GM21737 (cell line): ENCODE data around the gene C22orf23.

Source experiments
- ATAC-seq: cut with Tn5 transposase; IDR thresholded peaks from one replicate; pipeline ENCODE4 v1.9.1; 2021; ENCODE audit warnings: mild to moderate bottlenecking, moderate library complexity; ENCODE audit not compliant: unreplicated experiment

Gene C22orf23

GRCh38 chr22:37953437-37954179 lies at the start of gene C22orf23, which contains the start of gene POLR2F:
TSS of gene C22orf23 (minus strand) at chr22:37953601. CDS start at chr22:37953149, 452 bp downstream.
TSS of gene POLR2F (plus strand) at chr22:37953699. CDS start at chr22:37953788, 89 bp downstream.
- ATAC-seq: peak; percentile 84

- ATAC-seq: no peak
These were observed 46.4 kb upstream of the C22orf23 start for GRCh38 chr22:37999640-38000272.

DNA sequence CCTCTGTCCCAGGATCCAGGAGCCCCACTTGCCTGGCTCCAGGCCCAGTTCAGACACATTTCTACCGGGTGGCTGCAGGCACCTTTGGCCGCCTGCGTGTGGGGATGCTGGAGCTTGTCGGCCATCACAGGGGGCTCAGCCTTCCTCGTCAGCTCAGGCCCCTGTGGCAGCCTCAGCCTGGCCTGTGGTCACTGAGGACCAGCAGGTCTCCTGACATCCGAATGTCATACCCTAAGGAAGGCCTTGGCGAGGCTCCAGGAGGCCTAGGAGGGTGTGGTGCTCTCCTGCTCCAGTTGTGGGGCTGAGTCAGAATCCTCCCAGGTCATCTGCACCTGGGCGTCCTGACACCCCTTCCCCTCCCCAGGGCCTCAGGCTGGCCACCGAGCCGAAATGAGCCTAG lies 45.8 kb upstream of the C22orf23 start:
- no peak for ATAC-seq

- ATAC-seq: no peak
These were observed 45.1 kb upstream of the C22orf23 start for GRCh38 chr22:37998543-37998942.

DNA sequence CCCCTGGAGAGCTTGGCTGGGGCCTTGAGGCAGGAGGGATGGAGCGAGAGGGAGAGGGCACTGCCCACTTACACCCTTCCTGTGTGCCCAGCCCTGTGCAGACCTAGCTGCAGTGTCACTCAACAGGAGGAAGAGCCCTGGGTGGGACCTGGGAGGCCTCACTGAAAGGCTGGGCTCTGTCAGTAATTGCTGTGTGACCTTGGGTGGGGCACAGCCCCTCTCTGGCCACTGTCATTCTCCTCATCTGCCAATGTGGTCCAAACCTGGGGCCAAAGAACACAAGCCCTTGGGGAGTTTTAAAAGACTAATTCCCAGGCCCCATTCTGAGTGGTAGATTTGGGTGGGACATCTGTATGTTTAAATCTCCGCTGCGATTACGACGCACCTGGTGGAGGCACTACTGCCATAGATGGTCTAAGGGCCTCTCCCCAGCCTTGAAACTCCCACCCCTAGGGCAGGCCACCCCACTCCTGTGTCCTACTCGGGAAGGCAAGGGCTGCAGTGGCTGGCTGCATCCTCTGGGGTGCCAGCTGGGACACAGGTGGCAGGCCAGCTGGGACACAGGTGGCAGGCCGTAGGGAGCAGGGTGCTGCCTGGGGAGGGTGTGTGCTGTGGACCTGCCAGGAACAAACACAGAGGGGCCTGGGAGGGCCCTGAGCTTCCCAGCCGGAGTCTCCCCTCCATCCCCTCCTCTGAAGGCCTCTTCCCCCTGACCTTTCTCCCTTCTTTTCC lies 43.3 kb upstream of the C22orf23 start:
- no peak for ATAC-seq

- ATAC-seq: no peak
These were observed 42.7 kb upstream of the C22orf23 start for GRCh38 chr22:37996079-37996478.

DNA sequence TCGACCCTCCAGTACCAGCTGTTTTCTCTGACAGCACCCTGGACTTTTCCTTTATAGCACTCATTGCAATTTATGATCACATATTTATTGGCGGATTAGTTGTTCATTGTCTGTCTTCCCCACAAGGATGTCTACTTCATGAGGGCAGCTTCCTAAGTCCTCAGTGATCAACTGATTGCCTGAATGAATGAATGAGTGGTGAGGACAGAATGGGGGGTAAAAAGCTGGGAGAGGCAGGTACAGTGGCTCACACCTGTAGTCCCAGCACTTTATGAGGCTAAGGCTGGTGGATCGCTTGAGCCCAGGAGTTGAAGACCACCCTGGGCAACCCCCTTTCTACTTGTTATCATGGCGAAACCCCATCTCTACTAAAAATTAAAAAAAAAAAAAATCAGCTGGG lies 42.1 kb upstream of the C22orf23 start:
- ATAC-seq: no peak

- no peak for ATAC-seq
These were observed 41.6 kb upstream of the C22orf23 start for GRCh38 chr22:37994982-37995381.

DNA sequence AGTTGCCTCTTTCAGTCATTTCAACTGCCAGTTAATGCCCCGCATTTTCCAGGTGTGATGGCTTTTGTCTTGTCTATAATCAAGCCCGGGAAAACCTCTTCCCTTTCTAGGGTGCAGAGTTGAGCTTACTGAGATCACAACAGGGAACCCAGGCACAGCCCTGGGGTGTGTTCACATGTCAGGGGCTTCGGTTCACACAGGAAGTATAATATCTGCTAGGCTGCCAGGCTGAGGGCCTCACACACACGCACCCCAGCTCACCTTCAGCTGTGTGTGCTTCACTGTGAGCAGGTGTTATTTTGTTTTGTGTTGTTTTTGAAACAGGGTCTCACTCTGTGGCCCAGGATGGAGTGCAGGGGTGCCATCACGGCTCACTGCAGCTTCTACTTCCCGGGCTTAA lies 40.6 kb upstream of the C22orf23 start:
- no peak for ATAC-seq

DNA sequence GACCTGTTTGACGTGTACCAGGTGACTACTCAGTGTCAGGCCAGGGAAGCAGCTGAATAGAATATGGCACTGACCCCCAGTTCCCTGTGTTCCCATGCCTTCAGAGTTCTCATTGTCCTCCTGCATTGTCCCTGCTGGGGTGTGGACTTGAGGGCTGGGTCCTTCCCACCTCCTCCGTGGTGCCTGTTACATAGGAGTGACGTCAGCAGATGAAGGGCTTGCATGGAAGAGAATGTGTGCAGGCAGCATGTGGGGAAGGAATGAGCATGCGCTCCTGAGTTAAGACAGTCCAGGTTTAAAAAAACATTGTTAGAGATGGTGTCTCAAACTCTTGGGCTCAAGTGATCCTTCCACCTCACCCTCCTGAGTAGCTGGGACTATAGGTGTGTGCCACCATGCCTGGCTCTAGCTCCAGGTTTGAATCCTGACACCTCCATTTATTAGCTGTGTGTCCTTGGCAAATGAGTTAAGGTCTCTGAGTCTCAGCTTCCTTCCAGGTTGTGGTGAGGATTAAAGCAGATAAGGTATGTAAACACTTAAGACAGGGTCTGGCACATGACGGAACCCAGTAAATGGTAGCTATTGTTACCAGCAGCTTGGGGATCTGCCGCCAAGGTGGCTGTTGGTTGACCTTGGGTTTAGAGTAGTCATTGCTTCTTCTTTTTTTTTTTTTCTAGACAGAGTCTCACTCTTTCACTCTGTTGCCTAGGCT lies 38.5 kb upstream of the C22orf23 start:
- ATAC-seq: no peak

- no peak for ATAC-seq
These were observed 37.5 kb upstream of the C22orf23 start for GRCh38 chr22:37990862-37991261.

GRCh38 chr22:37990301-37990700 lies 36.9 kb upstream of the C22orf23 start:
- no peak for ATAC-seq

- no peak for ATAC-seq
These were observed 36.0 kb upstream of the C22orf23 start for GRCh38 chr22:37989146-37990045.

- ATAC-seq: no peak
These were observed 33.0 kb upstream of the C22orf23 start for GRCh38 chr22:37986371-37986770.

GRCh38 chr22:37985751-37986281 lies 32.4 kb upstream of the C22orf23 start:
- ATAC-seq: no peak

DNA sequence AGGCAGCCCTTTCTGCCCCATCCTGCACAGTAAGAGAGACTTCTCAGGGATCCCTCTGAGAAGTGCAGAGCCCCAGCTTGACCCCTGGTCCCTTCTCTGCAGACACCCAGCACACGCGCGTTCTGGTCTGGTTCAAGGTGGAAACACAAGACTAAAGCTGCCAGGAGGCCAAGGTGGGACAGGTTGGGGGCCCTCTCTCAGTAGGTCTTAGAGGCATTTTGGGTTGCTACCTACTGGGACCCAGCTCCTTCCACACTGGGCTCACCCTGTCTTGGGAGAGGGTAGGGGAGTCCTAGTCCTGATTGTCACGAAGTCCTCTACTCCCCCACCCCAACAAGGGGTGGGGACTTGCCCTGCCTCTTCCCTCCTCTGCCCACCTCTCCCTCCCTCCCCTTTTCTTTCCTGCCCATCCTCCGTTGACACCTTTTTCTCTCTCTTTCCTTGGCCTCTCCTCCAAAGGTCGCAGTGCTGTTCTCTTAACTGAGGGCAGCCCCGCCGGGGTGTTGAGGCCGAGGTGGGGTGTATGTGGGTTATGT lies 31.7 kb upstream of the C22orf23 start:
- ATAC-seq: no peak

DNA sequence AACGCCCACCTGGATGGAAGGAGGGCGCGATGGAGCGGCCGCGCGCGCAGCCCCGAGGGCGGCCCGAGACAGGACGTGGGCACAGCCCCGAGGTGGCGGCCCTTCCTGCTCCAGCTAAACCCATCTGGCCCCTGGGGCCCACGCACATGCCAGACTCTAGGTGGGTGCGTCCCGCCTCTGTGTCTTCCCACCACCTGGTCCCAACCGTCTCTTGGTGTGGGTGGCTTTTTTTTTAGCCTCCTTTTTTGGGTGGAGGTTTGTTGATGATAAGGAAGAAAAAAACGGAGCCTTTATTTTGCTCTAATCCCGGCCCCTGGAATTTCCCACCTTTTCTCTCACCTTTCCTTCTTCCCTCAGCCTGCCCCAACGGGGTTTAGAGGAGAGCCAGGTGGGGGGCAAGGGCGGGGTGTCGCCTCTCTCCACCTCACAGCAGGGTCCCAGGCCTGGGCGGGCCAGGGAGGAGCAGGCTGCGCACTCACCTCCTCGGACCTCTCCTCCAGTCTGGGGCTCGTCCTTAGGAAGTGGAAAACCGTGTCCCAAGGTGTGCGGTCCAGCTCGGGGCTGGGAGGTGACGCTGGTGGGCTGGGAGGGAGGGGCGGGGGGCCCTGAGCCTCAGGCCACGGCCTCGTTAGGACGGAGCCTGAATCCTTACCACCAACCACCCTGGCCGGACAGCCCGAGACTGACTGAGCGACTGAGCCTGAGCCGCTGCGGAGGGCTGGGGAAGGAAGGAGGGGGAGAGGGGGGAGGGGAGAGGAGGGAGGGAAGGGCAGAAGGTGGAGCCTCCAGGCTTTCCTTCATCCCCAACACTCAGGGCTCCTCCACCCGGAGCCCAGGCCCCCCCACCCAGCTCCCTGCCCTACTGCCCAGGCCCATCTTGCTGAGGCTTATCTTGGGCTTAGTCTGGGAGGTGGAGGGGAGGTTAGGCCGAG lies 30.7 kb upstream of the C22orf23 start, which contains the start of gene SOX10:
TSS of gene SOX10 (minus strand) at position 696 of the 932 bp plus-strand sequence. CDS start 771 bp downstream, outside the sequence.
- ATAC-seq: no peak
